HG03175 (cell line): ENCODE measurements around the gene PRR16.
A peak's percentile ranks its signal among the peaks of the same experiment; 100 is the strongest.
"Not testable (repeated sequence)": the region's sequence is repeated elsewhere in the genome, so short reads cannot be mapped to it uniquely, and the experiment has no call there.

ENCODE experiments used
- ATAC-seq: cut with Tn5 transposase; IDR thresholded peaks from one replicate; pipeline ENCODE4 v1.9.1; 2021; ENCODE audit warnings: mild to moderate bottlenecking, moderate library complexity; ENCODE audit not compliant: unreplicated experiment

The PRR16 gene

GRCh38 chr5:120463991-120464626 lies at the start of gene PRR16:
PRR16 (plus strand) TSS chr5:120464300.
- peak; percentile 82 for ATAC-seq

DNA sequence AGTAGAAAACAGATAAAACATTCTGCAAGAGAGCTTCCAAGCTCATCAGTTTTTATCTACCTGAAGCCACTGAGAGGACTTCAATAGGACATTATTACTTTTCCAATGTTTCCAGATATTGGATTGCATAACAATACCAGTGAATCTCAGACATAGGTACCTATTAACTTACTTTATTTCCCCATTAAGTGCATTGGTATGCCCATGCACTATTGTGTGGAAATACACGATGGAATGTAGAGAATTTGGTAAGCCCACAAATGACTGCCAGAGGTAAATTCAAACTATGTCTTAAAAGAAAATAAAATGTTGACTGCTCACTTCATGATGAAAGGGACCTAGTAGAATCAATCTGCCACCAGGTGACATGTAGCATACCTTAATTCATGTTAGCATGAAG lies 48.1 kb upstream of the PRR16 start:
- no peak for ATAC-seq

GRCh38 chr5:120419127-120419526 lies 45.0 kb upstream of the PRR16 start:
- no peak for ATAC-seq

DNA sequence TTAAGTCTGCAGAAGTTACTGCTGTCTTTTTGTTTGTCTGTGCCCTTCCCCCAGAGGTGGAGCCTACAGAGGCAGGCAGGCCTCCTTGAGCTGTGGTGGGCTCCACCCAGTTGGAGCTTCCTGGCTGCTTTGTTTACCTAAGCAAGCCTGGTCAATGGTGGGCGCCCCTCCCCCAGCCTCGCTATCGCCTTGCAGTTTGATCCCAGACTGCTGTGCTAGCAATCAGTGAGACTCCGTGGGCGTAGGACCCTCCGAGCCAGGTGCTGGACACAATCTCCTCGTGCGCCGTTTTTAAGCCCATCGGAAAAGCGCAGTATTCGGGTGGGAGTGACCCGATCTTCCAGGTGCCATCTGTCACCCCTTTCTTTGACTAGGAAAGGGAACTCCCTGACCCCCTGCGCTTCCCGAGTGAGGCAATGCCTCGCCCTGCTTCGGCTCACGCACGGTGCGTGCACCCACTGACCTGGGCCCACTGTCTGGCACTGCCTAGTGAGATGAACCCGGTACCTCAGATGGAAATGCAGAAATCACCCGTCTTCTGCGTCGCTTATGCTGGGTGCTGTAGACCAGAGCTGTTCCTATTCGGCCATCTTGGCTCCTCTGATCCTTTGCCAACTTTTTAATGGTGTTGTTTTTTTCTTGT lies 37.3 kb upstream of the PRR16 start:
- ATAC-seq, result not testable (repeated sequence)

GRCh38 chr5:120430572-120430971 lies 33.5 kb upstream of the PRR16 start:
- no peak for ATAC-seq

DNA sequence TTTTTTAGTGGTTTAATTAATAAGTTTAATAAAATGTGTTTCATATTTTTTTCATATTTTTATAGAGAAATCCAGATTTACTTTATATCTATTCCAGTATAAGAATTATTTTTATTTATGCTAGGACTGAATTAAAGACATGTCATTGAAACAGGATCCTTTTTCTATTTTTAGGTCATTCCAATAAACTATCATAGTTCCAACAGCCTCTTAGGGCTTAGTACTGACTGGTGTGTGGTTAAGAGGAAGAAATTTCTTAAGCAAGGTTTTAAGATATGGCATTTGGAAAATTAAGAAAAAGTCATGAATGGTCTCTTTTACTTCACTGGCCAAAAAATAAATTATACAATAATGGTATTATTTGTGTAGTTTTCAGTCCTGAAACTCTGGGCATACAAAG lies 31.2 kb upstream of the PRR16 start:
- ATAC-seq, result no peak

DNA sequence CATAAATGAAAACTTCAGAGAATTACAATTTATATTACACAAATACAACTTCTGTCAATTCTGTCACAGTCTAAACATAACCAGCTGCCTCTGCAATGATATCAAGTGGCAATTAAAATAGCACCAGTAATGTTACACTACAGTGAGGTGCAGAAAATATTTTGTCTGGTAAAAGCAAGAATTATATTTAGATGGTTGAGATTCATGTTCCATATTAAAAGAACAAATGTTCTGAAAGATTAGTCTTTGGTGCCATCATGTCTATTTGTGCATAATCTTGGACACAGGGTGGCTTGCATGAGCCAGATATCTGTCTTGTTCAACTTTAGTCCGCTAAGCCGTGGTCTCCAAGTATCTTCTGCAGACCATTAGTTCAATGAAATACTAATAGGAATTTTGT lies 29.0 kb upstream of the PRR16 start:
- no peak for ATAC-seq

GRCh38 chr5:120436996-120437395 lies 27.1 kb upstream of the PRR16 start:
- ATAC-seq, result no peak

DNA sequence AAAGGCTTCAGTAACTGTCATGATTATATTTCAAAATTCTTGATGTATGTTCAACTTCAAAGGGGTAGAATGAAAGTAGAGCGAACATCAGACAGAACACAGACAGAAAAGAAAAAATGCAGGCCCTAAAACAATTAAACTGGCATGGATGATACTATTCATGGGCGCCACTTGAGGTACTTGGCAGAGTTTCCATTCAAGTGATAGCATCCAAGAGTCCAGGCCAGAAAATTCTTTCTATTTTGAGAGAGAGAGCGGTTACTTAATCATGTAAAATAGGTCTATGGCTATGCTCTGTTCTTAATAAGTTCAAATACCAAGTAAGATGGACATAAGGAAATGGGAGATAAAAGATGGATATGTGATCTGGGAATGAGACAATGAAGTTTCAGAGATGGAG lies 21.4 kb upstream of the PRR16 start:
- ATAC-seq, result no peak

GRCh38 chr5:120443607-120444006 lies 20.5 kb upstream of the PRR16 start:
- ATAC-seq, result no peak

DNA sequence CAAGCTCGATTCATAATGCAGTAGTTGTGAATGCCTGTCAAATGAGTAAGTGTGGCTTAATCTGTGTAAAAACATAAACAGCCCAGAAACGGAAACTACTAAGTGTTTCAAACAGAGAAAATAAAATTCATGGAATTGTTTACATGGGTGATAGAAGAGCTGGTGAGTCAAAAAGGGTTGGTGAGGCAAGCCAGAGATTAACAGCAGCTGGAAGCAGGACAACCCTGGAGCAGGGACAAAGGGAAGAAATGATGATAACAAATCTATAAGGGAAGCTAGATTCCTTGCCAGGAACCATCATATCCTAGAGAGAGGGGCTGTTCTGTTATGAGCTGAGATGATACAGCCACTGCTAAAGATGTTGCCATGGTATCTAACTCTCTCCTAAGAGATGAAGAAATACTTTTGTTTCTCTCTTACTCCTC lies 18.0 kb upstream of the PRR16 start:
- ATAC-seq, result no peak

DNA sequence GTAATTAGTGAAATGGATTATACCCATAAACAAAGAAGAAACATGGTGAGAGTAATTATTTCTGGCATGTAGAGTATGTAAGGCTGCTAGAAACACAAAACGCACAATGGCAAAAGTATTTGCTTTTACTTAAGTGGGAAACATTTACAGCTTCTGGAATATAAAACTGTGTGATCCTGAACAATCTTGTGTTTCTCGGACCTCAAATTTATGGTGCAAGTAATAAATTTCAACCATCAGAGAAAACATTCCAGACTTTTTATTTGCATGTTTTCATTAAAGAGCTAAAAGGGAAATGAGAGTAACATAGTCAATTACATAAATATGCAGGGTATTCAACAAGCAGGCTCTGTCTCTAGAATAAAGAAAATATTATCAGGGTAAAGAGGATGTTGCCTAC lies 17.2 kb upstream of the PRR16 start:
- ATAC-seq, result no peak

GRCh38 chr5:120447706-120448239 lies 16.3 kb upstream of the PRR16 start:
- ATAC-seq, result no peak

- no peak for ATAC-seq
These were observed 14.6 kb upstream of the PRR16 start for GRCh38 chr5:120449501-120449900.

GRCh38 chr5:120450910-120451309 lies 13.2 kb upstream of the PRR16 start:
- ATAC-seq, result no peak

DNA sequence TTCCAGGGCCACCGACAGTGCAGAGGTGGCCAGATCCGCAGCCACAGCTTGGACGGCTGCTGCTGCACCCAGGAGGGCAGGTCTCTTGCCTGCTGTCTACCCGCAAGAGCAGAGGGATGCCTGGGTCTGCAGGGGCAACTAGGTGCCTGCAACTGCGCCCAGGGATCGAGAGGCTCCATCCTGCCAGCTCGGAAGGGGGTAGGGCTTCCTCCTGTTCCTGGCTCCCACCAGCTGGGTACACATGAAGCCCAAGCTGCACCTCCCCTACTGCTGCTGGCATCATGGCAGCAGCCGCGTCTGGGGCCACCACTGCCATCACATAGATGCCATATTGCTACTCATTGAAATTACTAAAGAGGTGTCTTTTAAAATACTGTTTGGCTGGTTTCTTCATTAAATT lies 12.7 kb upstream of the PRR16 start:
- no peak for ATAC-seq

DNA sequence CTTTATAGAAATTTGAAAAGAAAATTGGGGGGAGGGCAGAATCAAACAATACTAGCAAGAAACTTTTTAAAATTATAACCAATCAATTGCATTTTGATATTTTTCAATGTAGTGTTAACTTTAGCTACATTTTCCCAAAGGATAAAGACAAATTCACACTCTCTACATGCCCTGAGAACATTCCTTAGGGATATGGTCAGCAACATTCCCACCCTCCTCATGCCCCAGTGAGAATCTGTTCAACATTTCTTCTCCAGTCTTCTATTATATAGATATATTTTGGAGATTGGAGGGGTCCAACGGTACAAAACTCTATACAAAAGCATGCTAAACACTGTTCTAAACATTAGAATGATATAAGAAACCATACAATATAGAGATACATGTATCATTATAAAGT lies 11.6 kb upstream of the PRR16 start:
- no peak for ATAC-seq

- ATAC-seq, result no peak
These were observed 9.9 kb upstream of the PRR16 start for GRCh38 chr5:120454094-120454798.

DNA sequence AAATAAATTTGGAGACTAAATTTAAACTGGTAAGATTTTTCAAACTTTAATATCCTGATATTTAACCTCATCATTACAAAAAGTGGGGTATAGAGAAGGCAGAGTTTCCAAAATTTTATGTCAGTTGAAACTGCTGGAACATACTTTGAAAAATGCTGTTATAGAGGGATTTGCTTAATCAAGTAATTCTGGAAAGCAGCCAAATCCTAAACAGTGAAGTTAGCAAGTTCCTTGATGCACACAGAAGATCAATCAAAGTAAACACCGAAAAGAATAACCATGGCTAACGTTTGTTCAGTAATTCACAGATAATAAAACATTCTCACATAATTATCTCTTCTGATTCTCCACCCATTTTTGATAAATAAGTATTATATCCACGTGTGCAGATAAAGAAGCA lies 8.1 kb upstream of the PRR16 start:
- ATAC-seq, result no peak

GRCh38 chr5:120457839-120458507 lies 6.1 kb upstream of the PRR16 start:
- peak; percentile 90 for ATAC-seq

DNA sequence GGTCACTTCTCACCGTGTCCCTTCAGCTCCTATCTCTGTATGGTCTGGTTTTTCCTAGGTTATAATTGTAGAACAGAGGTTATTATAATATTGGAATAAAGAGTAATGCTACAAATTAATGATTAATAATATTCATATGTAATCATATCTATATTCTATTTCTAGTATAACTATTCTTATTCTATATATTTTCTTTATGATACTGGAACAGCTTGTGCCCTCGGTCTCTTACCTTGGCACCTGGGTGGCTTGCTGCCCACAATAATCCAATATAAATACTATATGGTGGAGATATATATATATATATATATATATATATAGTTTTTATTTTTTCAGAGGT lies 5.6 kb upstream of the PRR16 start:
- not testable (repeated sequence) for ATAC-seq

DNA sequence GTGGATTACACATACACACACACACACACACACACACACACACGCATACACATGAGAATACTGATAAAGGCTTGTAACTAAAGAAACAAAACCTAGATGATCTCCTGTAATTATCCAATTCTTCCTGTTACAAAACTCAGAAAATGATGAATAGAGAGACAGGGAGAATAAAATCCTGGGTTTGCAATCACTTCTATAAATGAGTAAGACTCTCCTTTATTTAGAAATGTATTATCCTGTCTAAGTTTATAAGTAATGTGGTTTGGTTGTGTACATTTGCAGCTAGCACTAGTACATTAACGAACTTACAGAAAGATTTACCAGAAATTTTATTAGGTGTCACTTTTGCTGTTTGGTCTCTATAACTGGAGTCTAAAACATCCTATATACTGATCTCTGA lies 2.8 kb upstream of the PRR16 start:
- no peak for ATAC-seq
